ENCODE measurements around the gene TBC1D4. TPM values are rescaled to one million over a fixed set of nuclear protein-coding genes. Genes with fewer than 3 reads are reported as not detected.

TBC1D4 gene
- total and polyA plus RNA-seq, 2 experiments from 2014 or later: 18.7 to 38.2 TPM

DNA sequence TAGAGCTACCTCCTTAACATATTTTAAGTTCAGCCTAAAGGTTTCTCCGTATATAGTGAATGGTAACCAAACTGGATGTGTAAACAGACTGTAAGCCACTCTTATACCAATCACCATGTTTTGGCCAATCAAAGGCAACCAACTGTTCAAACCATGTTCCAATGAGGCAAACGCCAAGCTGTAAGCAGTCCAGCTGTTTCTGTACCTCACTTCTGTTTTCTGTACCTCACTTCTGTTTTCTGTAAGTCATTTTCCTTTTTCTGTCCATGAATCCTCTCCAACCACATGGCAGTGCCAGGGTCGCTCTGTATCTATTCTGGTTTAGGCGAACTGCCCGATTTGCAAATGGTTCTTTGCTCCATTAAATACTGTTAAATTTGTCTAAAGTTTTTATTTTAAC is 31.3 kb upstream of the TBC1D4 start (continued):
- TF ChIP-seq, protein P1, sequence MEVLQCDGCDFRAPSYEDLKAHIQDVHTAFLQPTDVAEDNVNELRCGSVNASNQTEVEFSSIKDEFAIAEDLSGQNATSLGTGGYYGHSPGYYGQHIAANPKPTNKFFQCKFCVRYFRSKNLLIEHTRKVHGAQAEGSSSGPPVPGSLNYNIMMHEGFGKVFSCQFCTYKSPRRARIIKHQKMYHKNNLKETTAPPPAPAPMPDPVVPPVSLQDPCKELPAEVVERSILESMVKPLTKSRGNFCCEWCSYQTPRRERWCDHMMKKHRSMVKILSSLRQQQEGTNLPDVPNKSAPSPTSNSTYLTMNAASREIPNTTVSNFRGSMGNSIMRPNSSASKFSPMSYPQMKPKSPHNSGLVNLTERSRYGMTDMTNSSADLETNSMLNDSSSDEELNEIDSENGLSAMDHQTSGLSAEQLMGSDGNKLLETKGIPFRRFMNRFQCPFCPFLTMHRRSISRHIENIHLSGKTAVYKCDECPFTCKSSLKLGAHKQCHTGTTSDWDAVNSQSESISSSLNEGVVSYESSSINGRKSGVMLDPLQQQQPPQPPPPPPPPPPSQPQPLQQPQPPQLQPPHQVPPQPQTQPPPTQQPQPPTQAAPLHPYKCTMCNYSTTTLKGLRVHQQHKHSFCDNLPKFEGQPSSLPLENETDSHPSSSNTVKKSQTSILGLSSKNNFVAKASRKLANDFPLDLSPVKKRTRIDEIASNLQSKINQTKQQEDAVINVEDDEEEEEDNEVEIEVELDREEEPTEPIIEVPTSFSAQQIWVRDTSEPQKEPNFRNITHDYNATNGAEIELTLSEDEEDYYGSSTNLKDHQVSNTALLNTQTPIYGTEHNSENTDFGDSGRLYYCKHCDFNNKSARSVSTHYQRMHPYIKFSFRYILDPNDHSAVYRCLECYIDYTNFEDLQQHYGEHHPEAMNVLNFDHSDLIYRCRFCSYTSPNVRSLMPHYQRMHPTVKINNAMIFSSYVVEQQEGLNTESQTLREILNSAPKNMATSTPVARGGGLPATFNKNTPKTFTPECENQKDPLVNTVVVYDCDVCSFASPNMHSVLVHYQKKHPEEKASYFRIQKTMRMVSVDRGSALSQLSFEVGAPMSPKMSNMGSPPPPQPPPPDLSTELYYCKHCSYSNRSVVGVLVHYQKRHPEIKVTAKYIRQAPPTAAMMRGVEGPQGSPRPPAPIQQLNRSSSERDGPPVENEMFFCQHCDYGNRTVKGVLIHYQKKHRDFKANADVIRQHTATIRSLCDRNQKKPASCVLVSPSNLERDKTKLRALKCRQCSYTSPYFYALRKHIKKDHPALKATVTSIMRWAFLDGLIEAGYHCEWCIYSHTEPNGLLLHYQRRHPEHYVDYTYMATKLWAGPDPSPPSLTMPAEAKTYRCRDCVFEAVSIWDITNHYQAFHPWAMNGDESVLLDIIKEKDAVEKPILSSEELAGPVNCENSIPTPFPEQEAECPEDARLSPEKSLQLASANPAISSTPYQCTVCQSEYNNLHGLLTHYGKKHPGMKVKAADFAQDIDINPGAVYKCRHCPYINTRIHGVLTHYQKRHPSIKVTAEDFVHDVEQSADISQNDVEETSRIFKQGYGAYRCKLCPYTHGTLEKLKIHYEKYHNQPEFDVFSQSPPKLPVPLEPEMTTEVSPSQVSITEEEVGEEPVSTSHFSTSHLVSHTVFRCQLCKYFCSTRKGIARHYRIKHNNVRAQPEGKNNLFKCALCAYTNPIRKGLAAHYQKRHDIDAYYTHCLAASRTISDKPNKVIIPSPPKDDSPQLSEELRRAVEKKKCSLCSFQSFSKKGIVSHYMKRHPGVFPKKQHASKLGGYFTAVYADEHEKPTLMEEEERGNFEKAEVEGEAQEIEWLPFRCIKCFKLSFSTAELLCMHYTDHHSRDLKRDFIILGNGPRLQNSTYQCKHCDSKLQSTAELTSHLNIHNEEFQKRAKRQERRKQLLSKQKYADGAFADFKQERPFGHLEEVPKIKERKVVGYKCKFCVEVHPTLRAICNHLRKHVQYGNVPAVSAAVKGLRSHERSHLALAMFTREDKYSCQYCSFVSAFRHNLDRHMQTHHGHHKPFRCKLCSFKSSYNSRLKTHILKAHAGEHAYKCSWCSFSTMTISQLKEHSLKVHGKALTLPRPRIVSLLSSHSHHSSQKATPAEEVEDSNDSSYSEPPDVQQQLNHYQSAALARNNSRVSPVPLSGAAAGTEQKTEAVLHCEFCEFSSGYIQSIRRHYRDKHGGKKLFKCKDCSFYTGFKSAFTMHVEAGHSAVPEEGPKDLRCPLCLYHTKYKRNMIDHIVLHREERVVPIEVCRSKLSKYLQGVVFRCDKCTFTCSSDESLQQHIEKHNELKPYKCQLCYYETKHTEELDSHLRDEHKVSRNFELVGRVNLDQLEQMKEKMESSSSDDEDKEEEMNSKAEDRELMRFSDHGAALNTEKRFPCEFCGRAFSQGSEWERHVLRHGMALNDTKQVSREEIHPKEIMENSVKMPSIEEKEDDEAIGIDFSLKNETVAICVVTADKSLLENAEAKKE (CRISPR knock-in tag; IDR thresholded peaks at IDR 0.05): no peak
- no peak for TF ChIP-seq STAT1 (IDR thresholded peaks at IDR 0.05; ENCODE audit: unreplicated experiment)
- TF ChIP-seq, protein P2, sequence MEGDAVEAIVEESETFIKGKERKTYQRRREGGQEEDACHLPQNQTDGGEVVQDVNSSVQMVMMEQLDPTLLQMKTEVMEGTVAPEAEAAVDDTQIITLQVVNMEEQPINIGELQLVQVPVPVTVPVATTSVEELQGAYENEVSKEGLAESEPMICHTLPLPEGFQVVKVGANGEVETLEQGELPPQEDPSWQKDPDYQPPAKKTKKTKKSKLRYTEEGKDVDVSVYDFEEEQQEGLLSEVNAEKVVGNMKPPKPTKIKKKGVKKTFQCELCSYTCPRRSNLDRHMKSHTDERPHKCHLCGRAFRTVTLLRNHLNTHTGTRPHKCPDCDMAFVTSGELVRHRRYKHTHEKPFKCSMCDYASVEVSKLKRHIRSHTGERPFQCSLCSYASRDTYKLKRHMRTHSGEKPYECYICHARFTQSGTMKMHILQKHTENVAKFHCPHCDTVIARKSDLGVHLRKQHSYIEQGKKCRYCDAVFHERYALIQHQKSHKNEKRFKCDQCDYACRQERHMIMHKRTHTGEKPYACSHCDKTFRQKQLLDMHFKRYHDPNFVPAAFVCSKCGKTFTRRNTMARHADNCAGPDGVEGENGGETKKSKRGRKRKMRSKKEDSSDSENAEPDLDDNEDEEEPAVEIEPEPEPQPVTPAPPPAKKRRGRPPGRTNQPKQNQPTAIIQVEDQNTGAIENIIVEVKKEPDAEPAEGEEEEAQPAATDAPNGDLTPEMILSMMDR (conservative IDR thresholded peaks at IDR 0.05; ENCODE audit: low read depth in 2 of 2): no peak

DNA sequence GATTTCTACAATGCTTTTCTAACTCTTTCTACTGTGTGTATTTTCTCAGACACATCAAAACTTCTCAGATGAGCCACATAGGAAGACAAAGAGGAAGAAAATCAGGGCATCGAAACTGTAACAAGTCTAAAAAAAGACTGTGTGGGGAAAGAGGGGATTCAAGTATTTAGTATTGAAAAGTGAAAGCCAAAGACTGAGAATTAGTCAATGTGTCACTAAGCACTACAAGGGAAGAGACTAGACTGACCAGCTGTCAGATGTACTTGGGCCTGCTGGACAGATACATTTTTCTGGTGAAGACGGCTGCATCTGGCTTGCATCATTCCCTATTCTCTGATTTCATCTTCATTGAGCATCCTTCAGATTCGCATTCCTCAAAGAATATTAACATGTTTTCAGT is 30.3 kb upstream of the TBC1D4 start:
- no peaks in the 10 kb centered on the region for H3F3A ChIP-seq (replicated peaks; ENCODE audit: low read depth)
- Mint-ChIP-seq H3K27ac (no peak overlapping the region), H3K27me3 (ENCODE audit: insufficient read depth, low read depth, poor library complexity) (no peaks in the 10 kb centered on the region), H3K9me3 (no peaks in the 10 kb centered on the region), H3K4me3 (no peak overlapping the region), H3K4me1 (no peaks in the 10 kb centered on the region), H3K36me3 (ENCODE audit: low read depth) (no peaks in the 10 kb centered on the region)
- TF ChIP-seq, protein P3, sequence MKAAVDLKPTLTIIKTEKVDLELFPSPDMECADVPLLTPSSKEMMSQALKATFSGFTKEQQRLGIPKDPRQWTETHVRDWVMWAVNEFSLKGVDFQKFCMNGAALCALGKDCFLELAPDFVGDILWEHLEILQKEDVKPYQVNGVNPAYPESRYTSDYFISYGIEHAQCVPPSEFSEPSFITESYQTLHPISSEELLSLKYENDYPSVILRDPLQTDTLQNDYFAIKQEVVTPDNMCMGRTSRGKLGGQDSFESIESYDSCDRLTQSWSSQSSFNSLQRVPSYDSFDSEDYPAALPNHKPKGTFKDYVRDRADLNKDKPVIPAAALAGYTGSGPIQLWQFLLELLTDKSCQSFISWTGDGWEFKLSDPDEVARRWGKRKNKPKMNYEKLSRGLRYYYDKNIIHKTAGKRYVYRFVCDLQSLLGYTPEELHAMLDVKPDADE (IDR thresholded peaks at IDR 0.05): no peak
- TF ChIP-seq ZNF114 (CRISPR knock-in tag; IDR thresholded peaks at IDR 0.05): no peak
- no peak for TF ChIP-seq EZH2 (IDR thresholded peaks at IDR 0.05; ENCODE audit: low read depth, unreplicated experiment)
- H4K20me1 ChIP-seq (replicated peaks; ENCODE audit: insufficient read depth): no peaks in the 10 kb centered on the region
- no peak overlapping the region for H2AFZ ChIP-seq
- H3K4me2 ChIP-seq: no peak overlapping the region
- H3K4me3 ChIP-seq: no peak overlapping the region
- ATAC-seq (no peak), DNase-seq (ENCODE audit: low spot score) (no peak)
- no peaks in the 10 kb centered on the region for H3K4me1 ChIP-seq (ENCODE audit: insufficient read depth)
- H3K36me3 ChIP-seq (ENCODE audit: insufficient read depth): no peaks in the 10 kb centered on the region
- no peaks in the 10 kb centered on the region for H3K79me2 ChIP-seq (replicated peaks; ENCODE audit: insufficient read depth)
- no peak overlapping the region for H3K27ac ChIP-seq (ENCODE audit: low read depth)
- no peaks in the 10 kb centered on the region for H3K27me3 ChIP-seq (ENCODE audit: insufficient read depth)
- H3K9me2 ChIP-seq (ENCODE audit: insufficient read depth): 0 out of 2 replicates have a peak, but pooled peaks cover 1% of the 10 kb centered on the region
